OCI-LY1 (cell line): ENCODE measurements around the gene SQSTM1.

Experiments
- H2AFZ ChIP-seq: fragments of 200-600 bp; sonication (generic), shearing (Covaris generic); 2 replicates; pipeline ENCODE4 v1.6.0; 2014; ENCODE audit warnings: antibody characterized with exemption, mild to moderate bottlenecking, low read length
- H3F3A ChIP-seq: fragments of 200-600 bp; sonication (generic), shearing (Covaris generic); 2 replicates; pipeline ENCODE4 v1.6.0; 2014; ENCODE audit warnings: mild to moderate bottlenecking, antibody characterized with exemption, low read length, moderate library complexity; ENCODE audit not compliant: insufficient read depth
- H3K27ac ChIP-seq: fragments of 200-600 bp; sonication (generic); 2 replicates; pipeline ENCODE4 v1.5.1; 2014; ENCODE audit warnings: low read length, mixed run types, mild to moderate bottlenecking, low read depth; ENCODE audit not compliant: poor library complexity, severe bottlenecking
- H3K27me3 ChIP-seq: fragments of 200-600 bp; sonication (generic); 2 replicates; pipeline ENCODE4 v1.6.0; 2014; ENCODE audit warnings: antibody characterized with exemption, mild to moderate bottlenecking, low read length, moderate library complexity; ENCODE audit not compliant: insufficient read depth
- H3K36me3 ChIP-seq: fragments of 200-600 bp; sonication (generic); 2 replicates; pipeline ENCODE4 v1.6.1; 2014; ENCODE audit warnings: mild to moderate bottlenecking, antibody characterized with exemption, low read length, moderate library complexity, mixed read lengths; ENCODE audit not compliant: insufficient read depth
- H3K4me1 ChIP-seq: fragments of 200-600 bp; sonication (generic); 2 replicates; pipeline ENCODE4 v1.5.1; 2014; ENCODE audit warnings: mild to moderate bottlenecking, low read length, moderate library complexity; ENCODE audit not compliant: insufficient read depth, severe bottlenecking
- H3K4me2 ChIP-seq: fragments of 200-600 bp; sonication (generic), shearing (Covaris generic); 2 replicates; pipeline ENCODE4 v1.6.1; 2014; ENCODE audit warnings: low read length
- H3K4me3 ChIP-seq: fragments of 200-600 bp; sonication (generic); 2 replicates; pipeline ENCODE4 v1.5.1; 2014; ENCODE audit warnings: low read length, low read depth, mild to moderate bottlenecking, mixed read lengths; ENCODE audit not compliant: poor library complexity, severe bottlenecking
- H3K79me2 ChIP-seq: fragments of 200-600 bp; shearing (Covaris generic); 2 replicates; pipeline ENCODE4 v1.6.1; 2016; ENCODE audit warnings: mixed run types, low read length, mixed read lengths; ENCODE audit not compliant: insufficient read depth
- H3K9ac ChIP-seq: fragments of 200-600 bp; sonication (generic), shearing (Covaris generic); 2 replicates; pipeline ENCODE4 v1.6.1; 2014; ENCODE audit warnings: mild to moderate bottlenecking, low read length, mixed read lengths
- H3K9me2 ChIP-seq: fragments of 200-600 bp; sonication (generic), shearing (Covaris generic); 2 replicates; pipeline ENCODE4 v1.6.1; 2014; ENCODE audit warnings: low read depth, mild to moderate bottlenecking, low read length, mixed read lengths
- H3K9me3 ChIP-seq: fragments of 200-600 bp; shearing (Covaris generic); 2 replicates; pipeline ENCODE4 v1.6.1; 2014; ENCODE audit warnings: low read length, mixed read lengths
- H4K20me1 ChIP-seq: fragments of 200-600 bp; sonication (generic), shearing (Covaris generic); 2 replicates; pipeline ENCODE4 v1.6.0; 2016; ENCODE audit warnings: mild to moderate bottlenecking, low read length; ENCODE audit not compliant: insufficient read depth
- EZH2 ChIP-seq: fragments of 200-600 bp; sonication (generic), shearing (Covaris generic); IDR thresholded peaks from 2 replicates; pipeline ENCODE4 v1.8.0; 2017; ENCODE audit warnings: borderline replicate concordance, mixed run types, mild to moderate bottlenecking, antibody characterized with exemption, low read length, moderate library complexity, mixed read lengths
- TF ChIP-seq, protein P1 (sequence below): fragments of 200-600 bp; sonication (generic), shearing (Covaris generic); IDR thresholded peaks from 2 replicates; pipeline ENCODE4 v1.5.1; 2017; ENCODE audit warnings: mild to moderate bottlenecking, antibody characterized with exemption, low read length, moderate library complexity, mixed read lengths

SQSTM1 gene

DNA sequence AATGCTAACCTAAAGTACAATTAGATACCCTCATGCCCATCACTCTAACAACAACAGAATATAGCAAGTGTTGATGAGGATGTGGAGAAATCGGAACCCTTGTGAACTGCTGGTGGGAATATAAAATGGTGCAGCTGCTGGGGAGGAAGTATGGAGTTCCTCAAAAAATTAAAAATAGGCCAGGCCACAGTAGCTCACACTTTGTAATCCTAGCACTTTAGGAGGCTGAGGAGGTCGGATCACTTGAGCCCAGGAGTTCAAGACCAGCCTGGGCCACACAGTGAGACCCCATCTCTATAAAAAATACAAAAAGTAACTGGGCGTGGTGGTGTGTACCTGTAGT, 55.9 kb downstream of the SQSTM1 start:
- H3K4me1 ChIP-seq = no peaks in the 10 kb centered on the region
- H3K4me3 ChIP-seq = no peak overlapping the region
- no peak for TF ChIP-seq EZH2
- TF ChIP-seq, protein P1, sequence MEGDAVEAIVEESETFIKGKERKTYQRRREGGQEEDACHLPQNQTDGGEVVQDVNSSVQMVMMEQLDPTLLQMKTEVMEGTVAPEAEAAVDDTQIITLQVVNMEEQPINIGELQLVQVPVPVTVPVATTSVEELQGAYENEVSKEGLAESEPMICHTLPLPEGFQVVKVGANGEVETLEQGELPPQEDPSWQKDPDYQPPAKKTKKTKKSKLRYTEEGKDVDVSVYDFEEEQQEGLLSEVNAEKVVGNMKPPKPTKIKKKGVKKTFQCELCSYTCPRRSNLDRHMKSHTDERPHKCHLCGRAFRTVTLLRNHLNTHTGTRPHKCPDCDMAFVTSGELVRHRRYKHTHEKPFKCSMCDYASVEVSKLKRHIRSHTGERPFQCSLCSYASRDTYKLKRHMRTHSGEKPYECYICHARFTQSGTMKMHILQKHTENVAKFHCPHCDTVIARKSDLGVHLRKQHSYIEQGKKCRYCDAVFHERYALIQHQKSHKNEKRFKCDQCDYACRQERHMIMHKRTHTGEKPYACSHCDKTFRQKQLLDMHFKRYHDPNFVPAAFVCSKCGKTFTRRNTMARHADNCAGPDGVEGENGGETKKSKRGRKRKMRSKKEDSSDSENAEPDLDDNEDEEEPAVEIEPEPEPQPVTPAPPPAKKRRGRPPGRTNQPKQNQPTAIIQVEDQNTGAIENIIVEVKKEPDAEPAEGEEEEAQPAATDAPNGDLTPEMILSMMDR = no peak
- H3K9me3 ChIP-seq = no peaks in the 10 kb centered on the region
- no peaks in the 10 kb centered on the region for H3K79me2 ChIP-seq
- H3K9me2 ChIP-seq = no peaks in the 10 kb centered on the region
- H3K36me3 ChIP-seq = peaks cover 37% of the 10 kb centered on the region; the same call in 1 of the 2 replicates
- no peak overlapping the region for H2AFZ ChIP-seq
- H3K4me2 ChIP-seq = no peak overlapping the region
- H4K20me1 ChIP-seq = no peaks in the 10 kb centered on the region
- no peaks in the 10 kb centered on the region for H3F3A ChIP-seq
- no peaks in the 10 kb centered on the region for H3K27me3 ChIP-seq
- H3K27ac ChIP-seq = no peak overlapping the region
- no peak overlapping the region for H3K9ac ChIP-seq

DNA sequence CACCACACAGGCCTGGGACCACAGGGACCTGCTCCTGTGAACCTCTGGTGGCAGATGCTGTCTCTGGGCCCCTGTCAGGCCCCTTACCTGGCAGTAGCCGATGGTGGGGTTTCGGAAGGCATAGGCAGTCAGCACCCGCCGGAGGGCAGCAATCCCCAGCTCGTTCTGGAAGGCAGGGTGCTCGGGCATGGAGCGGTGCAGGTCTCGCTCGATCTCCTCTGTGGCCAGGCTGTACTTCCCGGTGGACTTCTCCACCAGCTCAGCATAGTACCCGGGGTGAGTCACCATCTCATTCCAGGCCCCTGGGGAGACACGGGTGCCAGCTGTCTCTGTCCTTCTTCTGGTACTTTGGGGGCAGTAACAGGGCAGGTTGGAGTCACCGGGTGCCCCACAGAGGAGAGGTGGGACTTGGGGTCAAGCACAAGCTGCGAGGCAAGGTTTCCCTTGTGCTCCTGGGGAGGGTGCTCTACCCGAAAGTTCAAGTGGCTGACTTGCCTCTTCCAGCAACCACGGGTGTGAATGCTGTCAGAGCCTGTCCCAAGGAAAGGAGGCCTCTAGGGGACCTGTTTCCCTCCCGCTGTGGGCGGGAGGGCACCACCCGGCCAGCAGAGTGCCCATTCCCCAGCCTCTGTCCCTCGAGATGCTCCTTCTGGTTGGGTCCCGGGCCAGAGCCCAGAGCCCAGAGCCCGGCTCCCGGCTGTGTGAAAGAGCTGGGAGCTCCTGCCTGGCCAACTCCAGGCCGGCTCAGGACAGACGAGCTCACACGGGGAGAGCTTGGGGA, 57.7 kb downstream of the SQSTM1 start:
- Histone ChIP-seq H3K9ac (no peak overlapping the region), H3K4me3 (no peak overlapping the region), H3K4me2 (no peak overlapping the region), H3K27me3 (no peaks in the 10 kb centered on the region), H2AFZ (no peak overlapping the region), H4K20me1 (no peaks in the 10 kb centered on the region), H3K9me2 (no peaks in the 10 kb centered on the region), H3K79me2 (no peaks in the 10 kb centered on the region), H3K27ac (no peak overlapping the region), H3K9me3 (peaks cover 10% of the 10 kb centered on the region), H3F3A (no peaks in the 10 kb centered on the region), H3K36me3 (peaks cover 44% of the 10 kb centered on the region), H3K4me1 (no peaks in the 10 kb centered on the region)
- no peak for TF ChIP-seq EZH2
- TF ChIP-seq, protein P1 = no peak

DNA sequence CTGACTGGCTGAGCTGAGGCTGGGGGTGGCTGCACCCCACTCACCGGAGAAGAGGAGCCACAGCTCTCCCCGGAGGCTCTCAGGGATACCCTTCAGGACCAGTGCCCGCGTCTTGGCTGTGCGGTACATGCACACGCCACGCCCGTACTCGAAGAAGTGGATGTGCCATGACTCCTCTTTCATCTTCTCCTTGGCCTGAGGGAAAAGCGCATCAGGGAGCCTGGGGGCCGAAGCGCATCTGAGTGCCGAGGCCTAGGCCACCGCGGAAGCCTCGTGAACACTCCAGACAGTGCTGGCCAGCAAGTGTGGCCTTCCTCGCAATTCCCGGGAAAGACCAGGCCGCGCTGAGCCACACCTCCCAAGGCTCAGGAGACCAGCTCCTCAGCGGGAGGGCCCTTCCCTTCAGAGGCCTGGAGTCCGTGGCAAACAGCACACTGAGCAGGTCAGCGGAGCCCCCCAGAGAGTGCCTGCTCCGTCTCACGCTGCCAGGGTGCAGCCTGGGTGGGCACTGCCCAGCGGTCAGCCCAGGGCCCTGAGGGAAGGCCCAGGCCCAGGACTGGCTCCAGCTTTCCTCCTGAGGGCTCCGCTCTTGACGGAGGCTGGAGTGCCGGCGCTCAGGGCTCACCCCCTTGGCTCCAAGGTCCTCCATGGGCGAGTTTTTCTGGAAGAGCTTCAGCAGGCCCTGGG, 58.4 kb downstream of the SQSTM1 start:
- Histone ChIP-seq H3K36me3 (peaks cover 52% of the 10 kb centered on the region), H3K4me2 (no peak overlapping the region), H3K27ac (no peak overlapping the region), H3K4me1 (no peaks in the 10 kb centered on the region), H2AFZ (no peak overlapping the region), H3K79me2 (no peaks in the 10 kb centered on the region), H3K27me3 (no peaks in the 10 kb centered on the region), H3K4me3 (no peak overlapping the region), H4K20me1 (no peaks in the 10 kb centered on the region), H3K9me2 (no peaks in the 10 kb centered on the region), H3F3A (no peaks in the 10 kb centered on the region), H3K9ac (no peak overlapping the region), H3K9me3 (peaks cover 17% of the 10 kb centered on the region)
- TF ChIP-seq, protein P1 = no peak
- TF ChIP-seq EZH2 = no peak
